GM10266 (cell line): ENCODE measurements around the gene AQP9.
"Not testable (repeated sequence)": the region's sequence is repeated elsewhere in the genome, so short reads cannot be mapped to it uniquely, and the experiment has no call there.

Source experiments
- DNase-seq: peaks from one replicate; pipeline ENCODE4 v3.0.0; 2012; ENCODE audit errors: extremely low spot score
- CTCF ChIP-seq: IDR thresholded peaks from 2 replicates; pipeline ENCODE4 v1.5.1; 2012; ENCODE audit warnings: mild to moderate bottlenecking, low read depth; ENCODE audit not compliant: control insufficient read depth, insufficient read depth; ENCODE audit errors: missing control alignments

AQP9 gene

GRCh38 chr15:58201516-58201915 is 63.3 kb downstream of the AQP9 start:
- TF ChIP-seq CTCF = no peak
- DNase-seq = no peak

GRCh38 chr15:58203537-58203936 is 65.4 kb downstream of the AQP9 start:
- DNase-seq = no peak

DNA sequence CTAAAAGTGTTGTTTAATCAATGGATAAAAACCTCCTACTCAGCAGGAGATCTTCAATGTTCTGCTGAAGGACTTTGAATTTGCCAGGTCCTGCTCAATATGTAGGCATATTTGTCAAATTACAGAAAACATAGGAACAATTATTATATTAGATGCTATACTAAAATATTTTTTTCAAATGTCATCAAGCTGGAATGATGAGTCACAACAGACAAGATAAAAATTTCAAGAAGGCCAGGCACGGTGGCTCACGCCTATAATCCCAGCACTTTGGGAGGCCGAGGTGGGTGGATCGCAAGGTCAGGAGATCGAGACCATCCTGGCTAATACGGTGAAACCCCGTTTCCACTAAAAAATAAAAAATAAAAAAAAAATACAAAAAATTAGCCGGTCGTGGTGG is 68.0 kb downstream of the AQP9 start:
- no peak for DNase-seq
- no peak for TF ChIP-seq CTCF

More at GRCh38 chr15:58203537-58203936, 65.4 kb downstream of the AQP9 start:
- TF ChIP-seq CTCF = no peak

GRCh38 chr15:58208217-58208616 is 70.0 kb downstream of the AQP9 start:
- not testable (repeated sequence) for DNase-seq

DNA sequence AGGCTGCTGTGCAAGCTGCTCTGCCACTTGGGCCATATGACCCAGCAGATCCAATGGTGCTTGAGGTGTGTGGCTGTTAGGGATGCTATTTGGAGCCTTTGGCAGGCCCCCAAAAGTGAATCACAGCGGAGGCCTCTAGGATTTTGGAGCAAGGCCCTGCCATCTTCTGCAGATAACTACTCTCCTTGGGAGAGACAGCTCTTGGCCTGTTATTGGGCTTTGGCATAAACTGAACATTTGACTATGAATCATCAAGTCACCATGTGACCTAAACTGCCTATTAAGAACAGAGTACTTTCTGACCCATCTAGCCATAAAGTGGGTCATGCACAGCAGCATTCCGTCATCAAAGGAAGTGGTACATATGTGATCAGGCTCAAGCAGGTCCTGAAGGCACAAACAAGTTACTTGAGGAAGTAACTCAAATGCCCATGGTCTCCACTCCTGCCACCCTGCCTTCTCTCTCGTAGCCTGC is 70.9 kb downstream of the AQP9 start:
- not testable (repeated sequence) for DNase-seq

GRCh38 chr15:58210031-58210430 is 71.8 kb downstream of the AQP9 start:
- DNase-seq = not testable (repeated sequence)

DNA sequence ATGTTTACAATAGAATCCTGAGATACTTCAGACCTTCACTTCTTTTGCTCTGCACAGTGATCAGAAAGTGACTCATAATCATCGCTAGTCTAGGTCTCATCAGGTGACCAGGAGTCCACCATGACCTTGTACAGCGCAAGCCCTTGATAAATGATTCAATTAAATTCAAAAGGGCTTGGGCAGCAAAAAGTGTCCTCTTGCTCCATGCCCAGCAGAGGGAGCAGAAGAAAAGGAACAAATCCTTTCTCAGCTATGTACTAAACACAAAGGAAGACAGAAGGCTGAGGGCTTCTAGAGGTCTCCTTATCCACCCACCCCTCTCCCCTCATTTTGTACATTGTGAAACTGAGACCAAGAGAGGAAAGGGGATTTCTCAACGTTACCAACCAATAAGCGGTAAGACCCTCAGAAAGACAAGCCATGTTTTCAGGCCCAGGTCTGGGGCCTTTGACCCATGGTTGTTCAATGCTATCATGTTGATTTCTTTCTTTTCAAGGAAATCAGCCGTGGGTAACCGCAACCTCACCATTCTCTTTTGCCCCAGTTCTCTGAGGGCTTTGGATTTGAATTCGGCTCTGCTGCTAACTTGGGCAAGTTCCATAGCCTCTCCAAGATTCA is 74.8 kb downstream of the AQP9 start:
- peak; percentile 24 for TF ChIP-seq CTCF
- DNase-seq = no peak

GRCh38 chr15:58213587-58214338 is 75.6 kb downstream of the AQP9 start:
- no peak for DNase-seq
- TF ChIP-seq CTCF = no peak

DNA sequence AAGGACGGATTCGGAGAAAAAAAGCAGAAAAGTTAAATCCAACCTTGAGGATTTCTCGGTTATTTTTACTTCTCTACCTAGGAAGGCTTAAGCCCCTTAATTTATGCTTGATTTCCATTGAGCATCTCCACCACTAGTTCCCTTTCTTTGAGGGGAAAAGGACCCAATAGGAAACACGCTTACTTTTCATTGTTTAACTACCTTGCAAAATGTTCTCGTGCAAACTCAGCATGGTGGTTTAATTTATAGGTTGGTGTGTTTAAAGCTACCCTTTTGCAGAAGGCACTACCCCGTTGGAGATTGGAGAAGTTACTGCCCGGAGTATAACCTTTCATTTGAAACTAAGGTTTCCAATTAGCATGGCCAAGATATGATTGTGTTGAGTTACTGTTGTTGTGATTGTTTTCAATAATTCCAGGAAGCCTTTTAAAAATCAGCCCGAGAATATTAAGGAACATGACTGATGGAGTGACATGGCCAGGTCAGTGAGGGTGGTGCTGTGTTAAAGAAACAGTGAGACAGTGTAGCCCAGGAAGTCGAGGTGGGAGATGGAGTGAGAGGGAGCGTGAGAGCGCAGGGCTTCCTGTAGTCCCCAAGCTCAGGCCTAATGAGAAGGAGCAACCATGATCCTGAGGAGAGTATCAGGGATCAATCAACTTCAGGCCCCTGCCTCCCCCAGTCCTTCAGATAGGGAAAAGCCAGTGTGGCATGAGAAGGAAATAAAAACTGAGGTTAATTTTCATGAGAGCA is 76.6 kb downstream of the AQP9 start:
- no peak for TF ChIP-seq CTCF
- no peak for DNase-seq
